HCT116 (cell line): ENCODE results near the gene PIAS4. TPM values are rescaled to one million over a fixed set of nuclear protein-coding genes. Genes with fewer than 3 reads are reported as not detected.

ENCODE experiments used
- ATAC-seq: fragments of 200-7000 bp; cut with Tn5 transposase; 2 replicates; pipeline ENCODE4 v1.9.1; 2020; ENCODE audit warnings: mild to moderate bottlenecking, moderate library complexity
- BruUV-seq: library from RNA; stranded (reverse); fragments of 400-500 nt; replicated peaks from 2 replicates; lab custom pipeline; 2021; lab: Mats Ljungman, UMichigan
- CTCF ChIA-PET: fragments of 300-600 bp; sonication (Branson Sonifier 250); formaldehyde crosslinking; loops from one replicate; lab custom pipeline; 2021; ENCODE audit warnings: antibody characterized with exemption; lab: Charles Lee
- POLR2A ChIA-PET: fragments of 300-600, 350-600 bp; sonication (Branson Sonifier 250); formaldehyde crosslinking; loops from one replicate; lab custom pipeline; 2021; ENCODE audit warnings: antibody characterized with exemption; lab: Charles Lee
- RAD21 ChIA-PET, 2 experiments: fragments of 300-600 bp; sonication (Branson Sonifier 250); formaldehyde crosslinking; loops; one replicate each; lab custom pipeline; 2023; ENCODE audit warnings: low total read pairs in 2 of 2; ENCODE audit not compliant: uncharacterized antibody in 2 of 2, unreplicated experiment in 2 of 2, low non-redundant PET in 1 of 2; lab: Charles Lee
- DNase-seq: peaks from one replicate; pipeline ENCODE4 v3.0.0-alpha.2; 2010; ENCODE audit warnings: low read depth, low spot score
- H2AFZ ChIP-seq: fragments of 200-600 bp; shearing (Covaris generic), sonication (generic); 2 replicates; pipeline ENCODE4 v1.6.1; 2017; ENCODE audit warnings: low read depth, mixed run types, mixed read lengths, antibody characterized with exemption, low read length; ENCODE audit not compliant: poor library complexity, severe bottlenecking
- H3K27ac ChIP-seq: 2 replicates; pipeline ENCODE4 v1.5.1; 2012; ENCODE audit warnings: low read depth, low read length
- H3K27me3 ChIP-seq: fragments of 200-600 bp; sonication (generic); 2 replicates; pipeline ENCODE4 v1.6.1; 2016; ENCODE audit warnings: mixed run types, low read length, mixed read lengths; ENCODE audit not compliant: insufficient read depth
- H3K36me3 ChIP-seq, 2 experiments: fragments of 200-500 bp in 1 of 2; fragments of 200-600 bp in 1 of 2; sonication (Bioruptor generic) in 1 of 2; sonication (generic) in 1 of 2; 2 replicates each; pipeline versions ENCODE4 v1.5.1 to v1.6.1; 2014 to 2016; ENCODE audit warnings: low read length in 2 of 2, inconsistent platforms in 1 of 2, mixed read lengths in 1 of 2, mixed run types in 1 of 2; ENCODE audit not compliant: insufficient read depth in 2 of 2, control insufficient read depth in 1 of 2
- H3K4me1 ChIP-seq, 2 experiments: fragments of 200-600 bp in 1 of 2; sonication (generic) in 1 of 2; 2 replicates each; pipeline versions ENCODE4 v1.5.1 to v1.6.1; 2012 to 2017; ENCODE audit warnings: low read length in 2 of 2, inconsistent platforms in 1 of 2, mild to moderate bottlenecking in 1 of 2, mixed read lengths in 1 of 2, mixed run types in 1 of 2, moderate library complexity in 1 of 2; ENCODE audit not compliant: insufficient read depth in 2 of 2, control insufficient read depth in 1 of 2
- H3K4me2 ChIP-seq: fragments of 200-600 bp; sonication (generic); 2 replicates; pipeline ENCODE4 v1.6.1; 2017; ENCODE audit warnings: mixed run types, low read length, mixed read lengths
- H3K4me3 ChIP-seq, 2 experiments: fragments of 200-600 bp in 1 of 2; sonication (generic) in 1 of 2; replicated peaks in 1 of 2; 2 replicates each; pipeline ENCODE4 v1.5.1; 2011 to 2016; ENCODE audit warnings: low read length in 2 of 2, control low read depth in 1 of 2, low read depth in 1 of 2, mild to moderate bottlenecking in 1 of 2, mixed read lengths in 1 of 2, mixed run types in 1 of 2
- H3K79me2 ChIP-seq: fragments of 200-600 bp; sonication (generic); 2 replicates; pipeline ENCODE4 v1.6.1; 2017; ENCODE audit warnings: mild to moderate bottlenecking, mixed run types, low read length, moderate library complexity, mixed read lengths; ENCODE audit not compliant: insufficient read depth
- H3K9ac ChIP-seq: fragments of 200-600 bp; sonication (generic); 2 replicates; pipeline ENCODE4 v1.6.1; 2016; ENCODE audit warnings: low read length, mixed read lengths
- H3K9me2 ChIP-seq: fragments of 200-600 bp; sonication (generic), shearing (Covaris generic); 2 replicates; pipeline ENCODE4 v1.6.1; 2017; ENCODE audit warnings: mixed run types, mild to moderate bottlenecking, moderate library complexity; ENCODE audit not compliant: insufficient read depth
- H3K9me3 ChIP-seq, 2 experiments: fragments of 200-500 bp in 1 of 2; fragments of 200-600 bp in 1 of 2; sonication (Bioruptor generic) in 1 of 2; sonication (generic) in 1 of 2; 2 replicates each; pipeline ENCODE4 v1.6.1; 2014 to 2017; ENCODE audit warnings: low read length in 2 of 2, mixed read lengths in 2 of 2, inconsistent platforms in 1 of 2, low read depth in 1 of 2, mild to moderate bottlenecking in 1 of 2, mixed run types in 1 of 2, moderate library complexity in 1 of 2; ENCODE audit not compliant: control insufficient read depth in 1 of 2, insufficient read depth in 1 of 2
- H4K20me1 ChIP-seq: fragments of 200-600 bp; sonication (generic), shearing (Covaris generic); 2 replicates; pipeline ENCODE4 v1.6.1; 2017; ENCODE audit warnings: mixed run types, mild to moderate bottlenecking, moderate library complexity; ENCODE audit not compliant: insufficient read depth
- ATF3 ChIP-seq: IDR thresholded peaks from 2 replicates; pipeline ENCODE4 v1.6.1; 2012
- CBX3 ChIP-seq: IDR thresholded peaks from 2 replicates; pipeline ENCODE4 v1.6.1; 2012; ENCODE audit warnings: low read depth
- CEBPB ChIP-seq: IDR thresholded peaks from 2 replicates; pipeline ENCODE4 v1.6.1; 2012; ENCODE audit warnings: low read depth
- CTCF ChIP-seq, 3 experiments: fragments of 200-600 bp in 1 of 3; sonication (generic) in 1 of 3; IDR thresholded peaks in 2 of 3; conservative IDR thresholded peaks in 1 of 3; 2 replicates each; pipeline ENCODE4 v1.5.1; 2012 to 2017; ENCODE audit warnings: low read depth in 2 of 3, low read length in 2 of 3, antibody characterized with exemption in 1 of 3, borderline replicate concordance in 1 of 3, control low read depth in 1 of 3, mild to moderate bottlenecking in 1 of 3, mixed read lengths in 1 of 3, mixed run types in 1 of 3, moderate library complexity in 1 of 3; ENCODE audit not compliant: insufficient read depth in 1 of 3
- ELF1 ChIP-seq: IDR thresholded peaks from 2 replicates; pipeline ENCODE4 v1.6.1; 2012; ENCODE audit warnings: low read depth, borderline replicate concordance
- EZH2 ChIP-seq: fragments of 200-600 bp; sonication (generic); IDR thresholded peaks from 2 replicates; pipeline ENCODE4 v1.6.1; 2017; ENCODE audit warnings: antibody characterized with exemption, mixed run types
- JUND ChIP-seq: IDR thresholded peaks from 2 replicates; pipeline ENCODE4 v1.6.1; 2012
- POLR2A ChIP-seq: IDR thresholded peaks from 2 replicates; pipeline ENCODE4 v1.7.0; 2011; ENCODE audit warnings: borderline replicate concordance; ENCODE audit not compliant: insufficient read depth, insufficient read length; ENCODE audit errors: extremely low read depth
- POLR2AphosphoS5 ChIP-seq: IDR thresholded peaks from 2 replicates; pipeline ENCODE4 v1.6.1; 2011; ENCODE audit warnings: mild to moderate bottlenecking, low read depth, low read length, moderate library complexity
- RAD21 ChIP-seq: IDR thresholded peaks from 2 replicates; pipeline ENCODE4 v1.6.1; 2012; ENCODE audit warnings: low read depth, mild to moderate bottlenecking
- SIN3A ChIP-seq: IDR thresholded peaks from 2 replicates; pipeline ENCODE4 v1.6.1; 2012; ENCODE audit warnings: low read depth
- SP1 ChIP-seq: IDR thresholded peaks from 2 replicates; pipeline ENCODE4 v1.6.1; 2012; ENCODE audit warnings: low read depth
- SRF ChIP-seq: IDR thresholded peaks from 2 replicates; pipeline ENCODE4 v1.6.1; 2012; ENCODE audit warnings: low read depth
- TCF7L2 ChIP-seq: IDR thresholded peaks from 2 replicates; pipeline ENCODE4 v1.7.0; 2011; ENCODE audit warnings: borderline replicate concordance, inconsistent platforms; ENCODE audit not compliant: insufficient read depth, insufficient read length; ENCODE audit errors: extremely low read depth
- YY1 ChIP-seq: IDR thresholded peaks from 2 replicates; pipeline ENCODE4 v1.6.1; 2011; ENCODE audit warnings: low read length, low read depth, moderate library complexity, mild to moderate bottlenecking; ENCODE audit not compliant: insufficient replicate concordance; ENCODE audit errors: extremely low read depth
- ZFX ChIP-seq: fragments of 450-650 bp; IDR thresholded peaks from 2 replicates; pipeline ENCODE4 v1.6.1; 2017
- ZNF274 ChIP-seq: fragments of 200-500 bp; sonication (Bioruptor generic); IDR thresholded peaks from 2 replicates; pipeline ENCODE4 v1.6.1; 2014; ENCODE audit warnings: mild to moderate bottlenecking, low read depth, low read length, inconsistent platforms
- intact Hi-C: fragments of 100-400 bp; cut with micrococcal nuclease; formaldehyde crosslinking; loops from 2 replicates; pipeline ENCODE4 v1.10.0; 2022
- total RNA-seq: library from RNA; stranded (reverse); gene quantifications from one replicate; pipeline ENCODE4 v1.2.1, GENCODE V29; 2021; ENCODE audit not compliant: unreplicated experiment
- TF ChIP-seq, protein P1 (sequence below): IDR thresholded peaks from 2 replicates; pipeline ENCODE4 v1.6.1; 2012; ENCODE audit warnings: low read depth
- TF ChIP-seq, protein P2 (sequence below): IDR thresholded peaks from 2 replicates; pipeline ENCODE4 v1.6.1; 2012

The PIAS4 gene
- total RNA-seq, 1 experiment from 2014 or later, result 28.4 TPM

GRCh38 chr19:4077800-4078684 is 70.5 kb downstream of the PIAS4 start:
- no peak overlapping the region for H3K4me2 ChIP-seq
- no peak overlapping the region for H2AFZ ChIP-seq
- no peaks in the 10 kb centered on the region for H3K9me2 ChIP-seq
- H3K79me2 ChIP-seq, result no peaks in the 10 kb centered on the region
- intact Hi-C loops, result no loop called here
- no peak overlapping the region for H3K4me3 ChIP-seq
- H3K4me1 ChIP-seq, result peaks cover 12 to 32% of the 10 kb centered on the region in 2 experiments
- no peaks in the 10 kb centered on the region for H3K36me3 ChIP-seq
- no peaks in the 10 kb centered on the region for H3K27me3 ChIP-seq
- no peaks in the 10 kb centered on the region for H3K9me3 ChIP-seq
- no peak overlapping the region for H3K27ac ChIP-seq
- RAD21 ChIA-PET, result no interaction called here
- CTCF ChIA-PET, result no interaction called here
- DNase-seq (no peak), ATAC-seq (no peak)
- POLR2A ChIA-PET, result no interaction called here
- no peak overlapping the region for H3K9ac ChIP-seq
- H4K20me1 ChIP-seq, result no peaks in the 10 kb centered on the region
- TF ChIP-seq JUND (no peak), YY1 (no peak), CTCF (IDR thresholded peaks at IDR 0.05 in 2 of 3, conservative IDR thresholded peaks at IDR 0.05 in 1 of 3; ENCODE audit: borderline replicate concordance in 1 of 3, insufficient read depth in 1 of 3, low read depth in 2 of 3, low read length in 2 of 3) (no peak), POLR2AphosphoS5 (no peak), ZNF274 (no peak), EZH2 (no peak), SP1 (no peak), ATF3 (no peak), RAD21 (no peak), ELF1 (no peak), TCF7L2 (no peak), SIN3A (no peak), ZFX (no peak), CEBPB (no peak), POLR2A (no peak), CBX3 (no peak), SRF (no peak)
- TF ChIP-seq, protein P1, sequence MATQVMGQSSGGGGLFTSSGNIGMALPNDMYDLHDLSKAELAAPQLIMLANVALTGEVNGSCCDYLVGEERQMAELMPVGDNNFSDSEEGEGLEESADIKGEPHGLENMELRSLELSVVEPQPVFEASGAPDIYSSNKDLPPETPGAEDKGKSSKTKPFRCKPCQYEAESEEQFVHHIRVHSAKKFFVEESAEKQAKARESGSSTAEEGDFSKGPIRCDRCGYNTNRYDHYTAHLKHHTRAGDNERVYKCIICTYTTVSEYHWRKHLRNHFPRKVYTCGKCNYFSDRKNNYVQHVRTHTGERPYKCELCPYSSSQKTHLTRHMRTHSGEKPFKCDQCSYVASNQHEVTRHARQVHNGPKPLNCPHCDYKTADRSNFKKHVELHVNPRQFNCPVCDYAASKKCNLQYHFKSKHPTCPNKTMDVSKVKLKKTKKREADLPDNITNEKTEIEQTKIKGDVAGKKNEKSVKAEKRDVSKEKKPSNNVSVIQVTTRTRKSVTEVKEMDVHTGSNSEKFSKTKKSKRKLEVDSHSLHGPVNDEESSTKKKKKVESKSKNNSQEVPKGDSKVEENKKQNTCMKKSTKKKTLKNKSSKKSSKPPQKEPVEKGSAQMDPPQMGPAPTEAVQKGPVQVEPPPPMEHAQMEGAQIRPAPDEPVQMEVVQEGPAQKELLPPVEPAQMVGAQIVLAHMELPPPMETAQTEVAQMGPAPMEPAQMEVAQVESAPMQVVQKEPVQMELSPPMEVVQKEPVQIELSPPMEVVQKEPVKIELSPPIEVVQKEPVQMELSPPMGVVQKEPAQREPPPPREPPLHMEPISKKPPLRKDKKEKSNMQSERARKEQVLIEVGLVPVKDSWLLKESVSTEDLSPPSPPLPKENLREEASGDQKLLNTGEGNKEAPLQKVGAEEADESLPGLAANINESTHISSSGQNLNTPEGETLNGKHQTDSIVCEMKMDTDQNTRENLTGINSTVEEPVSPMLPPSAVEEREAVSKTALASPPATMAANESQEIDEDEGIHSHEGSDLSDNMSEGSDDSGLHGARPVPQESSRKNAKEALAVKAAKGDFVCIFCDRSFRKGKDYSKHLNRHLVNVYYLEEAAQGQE, result no peak
- TF ChIP-seq, protein P2, sequence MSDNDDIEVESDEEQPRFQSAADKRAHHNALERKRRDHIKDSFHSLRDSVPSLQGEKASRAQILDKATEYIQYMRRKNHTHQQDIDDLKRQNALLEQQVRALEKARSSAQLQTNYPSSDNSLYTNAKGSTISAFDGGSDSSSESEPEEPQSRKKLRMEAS, result no peak
- no TSS peak for BruUV-seq
